SH-SY5Y (cell line): ENCODE data around the gene MARCKS.

Experiments used
- GATA2 ChIP-seq: IDR thresholded peaks from 2 replicates; pipeline ENCODE4 v1.6.1; 2011; ENCODE audit warnings: mild to moderate bottlenecking, low read depth, low read length
- GATA3 ChIP-seq: IDR thresholded peaks from 2 replicates; pipeline ENCODE4 v1.6.1; 2011; ENCODE audit warnings: low read depth, mild to moderate bottlenecking, low read length, moderate library complexity

MARCKS gene, protein sequence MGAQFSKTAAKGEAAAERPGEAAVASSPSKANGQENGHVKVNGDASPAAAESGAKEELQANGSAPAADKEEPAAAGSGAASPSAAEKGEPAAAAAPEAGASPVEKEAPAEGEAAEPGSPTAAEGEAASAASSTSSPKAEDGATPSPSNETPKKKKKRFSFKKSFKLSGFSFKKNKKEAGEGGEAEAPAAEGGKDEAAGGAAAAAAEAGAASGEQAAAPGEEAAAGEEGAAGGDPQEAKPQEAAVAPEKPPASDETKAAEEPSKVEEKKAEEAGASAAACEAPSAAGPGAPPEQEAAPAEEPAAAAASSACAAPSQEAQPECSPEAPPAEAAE

DNA sequence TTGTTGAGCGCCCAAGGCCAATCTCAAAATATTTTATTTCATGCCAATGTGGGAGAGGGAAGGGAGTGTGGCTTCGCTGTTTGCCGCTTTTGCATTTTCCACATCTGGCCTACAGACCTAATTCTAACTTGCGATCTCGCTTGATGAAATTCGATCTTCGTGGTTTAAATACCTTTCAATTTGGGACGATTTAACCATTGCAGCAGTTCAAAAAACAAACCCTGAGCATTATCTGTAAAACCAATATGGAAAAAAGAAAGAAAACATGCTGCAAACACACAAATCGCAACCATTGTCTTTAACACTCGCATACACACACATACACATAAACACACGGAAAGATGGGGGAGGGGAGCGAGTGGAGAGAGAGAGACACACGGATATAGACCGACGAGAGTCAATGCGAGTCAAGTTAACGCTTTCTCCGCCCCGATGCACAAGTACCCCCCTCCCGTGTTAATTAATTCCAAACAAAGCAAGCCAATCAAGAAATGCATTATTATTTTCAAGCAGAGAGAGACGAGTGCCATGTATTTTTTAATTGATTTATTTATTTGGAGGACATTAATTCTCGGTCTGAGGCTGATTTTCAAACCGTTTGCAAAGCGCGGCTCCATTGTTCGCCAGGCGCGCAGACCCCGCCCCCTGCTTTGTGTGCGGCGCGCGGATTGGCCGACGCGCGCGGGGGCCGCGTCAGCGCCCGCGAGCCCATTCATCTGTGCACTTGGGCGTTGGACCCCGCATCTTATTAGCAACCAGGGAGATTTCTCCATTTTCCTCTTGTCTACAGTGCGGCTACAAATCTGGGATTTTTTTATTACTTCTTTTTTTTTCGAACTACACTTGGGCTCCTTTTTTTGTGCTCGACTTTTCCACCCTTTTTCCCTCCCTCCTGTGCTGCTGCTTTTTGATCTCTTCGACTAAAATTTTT is at the start of gene MARCKS:
Gene MARCKS, plus strand, starts transcription at position 721 of the 931 bp plus-strand sequence. CDS start 401 bp downstream, outside the sequence.
- TF ChIP-seq GATA3 (no peak), GATA2 (no peak)

DNA sequence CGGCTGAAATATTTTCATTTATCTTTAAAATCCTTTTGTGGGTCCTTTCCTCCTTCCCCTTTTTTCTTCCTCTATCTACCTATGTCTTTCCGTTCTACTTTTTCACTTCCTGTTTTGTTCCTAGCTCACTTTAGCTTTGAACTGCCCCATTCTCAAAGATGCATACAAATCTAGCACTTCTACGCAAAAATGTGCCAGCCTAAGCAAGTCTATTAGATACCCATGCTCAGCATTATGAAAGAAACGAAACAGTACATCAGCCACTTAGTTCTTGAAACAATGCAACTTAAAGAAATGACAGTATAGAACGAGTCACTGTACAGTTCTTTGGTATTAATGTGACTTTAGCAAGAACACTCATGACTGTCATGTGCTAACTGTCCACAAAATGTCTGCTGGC is 47.3 kb upstream of the MARCKS start:
- TF ChIP-seq GATA2: no peak

DNA sequence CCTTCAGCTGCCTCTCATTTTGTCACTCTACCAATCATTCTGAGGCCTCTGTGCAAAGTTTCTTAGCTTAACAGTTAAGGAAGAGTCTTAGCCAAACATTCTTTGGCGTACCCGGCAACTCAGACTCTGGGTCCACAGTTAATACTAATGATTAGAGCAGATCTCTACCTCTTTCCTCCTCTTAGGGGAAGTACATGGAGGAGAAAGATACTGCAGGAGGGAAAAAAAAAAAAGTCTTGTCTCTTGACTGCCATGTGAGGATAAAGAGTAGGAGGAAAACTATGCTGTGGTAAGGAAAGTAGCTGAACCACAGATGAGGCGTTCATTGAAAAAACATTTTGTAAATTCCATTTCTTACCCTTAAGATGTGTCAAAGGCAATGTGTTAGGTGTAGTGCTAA is 44.0 kb upstream of the MARCKS start:
- TF ChIP-seq GATA3: no peak
- TF ChIP-seq GATA2: no peak

DNA sequence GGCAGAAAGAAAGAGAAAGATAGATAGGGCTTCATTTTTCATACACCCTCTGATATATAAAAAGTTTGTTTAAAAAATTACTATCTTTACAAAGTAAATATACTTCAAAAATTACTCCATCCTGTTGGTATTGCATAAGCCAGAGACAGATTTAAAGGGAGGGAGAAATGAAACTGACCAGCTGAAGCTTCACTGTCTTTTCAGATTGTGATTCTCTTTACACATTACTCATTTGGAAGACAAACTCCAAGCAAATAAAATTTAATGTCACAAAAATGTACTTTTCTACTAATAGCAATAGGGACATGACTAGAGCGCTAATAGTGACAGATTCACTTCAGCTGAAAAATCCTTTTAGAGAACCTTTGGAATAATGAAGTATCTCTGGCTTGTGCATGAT is 38.6 kb upstream of the MARCKS start:
- TF ChIP-seq GATA3 (no peak), GATA2 (no peak)

DNA sequence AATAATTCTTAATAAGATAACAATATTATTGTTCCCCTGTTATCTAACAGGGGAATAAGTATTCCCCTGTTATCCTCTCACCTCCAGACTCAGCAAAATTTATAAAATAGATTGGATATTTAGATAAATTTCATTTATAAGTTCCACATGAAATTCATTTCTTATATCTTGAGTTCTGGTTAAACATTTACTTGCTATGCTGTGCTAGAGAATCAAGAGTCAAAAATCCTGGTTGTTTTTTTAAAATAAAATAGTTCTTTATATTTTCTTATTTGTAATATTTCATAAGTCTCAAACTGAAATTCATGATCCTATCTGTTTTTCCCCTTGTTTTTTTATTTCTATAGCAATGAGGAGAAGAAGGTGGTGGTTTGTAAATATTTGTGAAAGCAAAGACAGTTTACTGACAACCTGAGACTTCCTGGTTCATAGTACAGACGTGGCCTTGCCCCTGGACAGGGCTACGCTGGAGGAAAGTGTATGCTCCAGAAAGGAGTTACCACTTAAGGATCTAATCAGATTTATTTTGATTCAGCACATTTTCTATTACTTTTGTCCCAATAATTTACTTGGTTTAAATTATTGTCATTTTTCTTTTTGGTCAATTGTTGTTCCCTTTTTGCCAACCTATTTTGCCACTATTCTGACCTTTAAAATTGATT is 37.8 kb upstream of the MARCKS start:
- TF ChIP-seq GATA2 (no peak), GATA3 (no peak)

DNA sequence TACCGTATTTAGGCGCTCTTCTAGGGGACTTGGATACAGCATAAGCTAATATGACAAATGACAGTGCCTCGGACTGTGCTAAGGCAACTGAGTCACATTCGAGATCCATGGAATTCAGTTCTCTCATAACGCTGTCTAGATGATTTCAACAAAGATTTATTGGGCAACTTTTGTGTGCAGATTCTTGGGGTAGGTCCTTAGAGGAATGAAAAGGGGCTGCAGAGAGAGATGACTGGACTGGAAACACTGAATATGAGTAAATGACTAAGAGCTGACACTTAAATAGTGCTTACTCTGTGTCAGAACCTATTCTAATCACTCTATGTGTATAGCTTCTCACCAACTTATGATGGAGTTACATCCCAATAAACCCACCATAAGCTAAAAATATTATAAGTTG is 36.4 kb upstream of the MARCKS start:
- TF ChIP-seq GATA3 (no peak), GATA2 (no peak)

DNA sequence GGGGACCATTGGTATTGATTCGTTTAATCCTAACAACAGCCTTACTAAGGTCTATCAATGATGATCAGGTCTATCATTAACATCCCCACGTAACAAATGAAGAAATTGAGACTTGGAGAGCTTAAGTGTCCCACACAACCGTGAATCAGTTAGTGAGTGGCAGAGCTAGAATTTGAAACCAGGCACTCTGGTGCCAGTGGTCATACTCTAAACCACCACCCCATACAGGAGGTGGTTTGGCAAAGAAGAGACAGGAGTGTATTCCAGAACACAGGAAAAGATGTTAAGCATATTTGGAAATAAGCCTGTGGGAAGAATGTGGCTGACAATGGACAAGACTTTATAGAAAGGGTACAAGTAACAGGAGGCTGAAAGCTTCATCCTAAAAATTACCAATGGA is 35.7 kb upstream of the MARCKS start:
- no peak for TF ChIP-seq GATA2
- TF ChIP-seq GATA3: no peak

DNA sequence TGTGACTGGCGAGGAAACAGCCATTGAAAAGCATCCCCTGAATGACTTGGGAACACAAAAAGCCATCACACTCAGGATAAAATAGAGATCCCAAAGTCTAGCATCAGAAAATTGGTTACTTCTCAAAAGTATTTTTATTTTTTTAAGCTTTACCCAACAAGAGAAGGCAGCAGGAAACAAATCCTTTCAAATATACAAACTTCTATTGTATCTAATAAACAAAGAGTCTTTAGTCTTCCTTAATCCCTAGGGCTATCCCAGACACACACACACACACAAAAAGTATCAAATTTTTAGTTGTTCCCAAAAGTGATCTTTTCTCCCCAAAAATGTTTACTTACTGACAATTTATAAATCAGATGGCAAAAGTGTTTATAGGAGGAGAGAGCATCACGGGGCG is 33.2 kb upstream of the MARCKS start:
- TF ChIP-seq GATA3 (no peak), GATA2 (no peak)

DNA sequence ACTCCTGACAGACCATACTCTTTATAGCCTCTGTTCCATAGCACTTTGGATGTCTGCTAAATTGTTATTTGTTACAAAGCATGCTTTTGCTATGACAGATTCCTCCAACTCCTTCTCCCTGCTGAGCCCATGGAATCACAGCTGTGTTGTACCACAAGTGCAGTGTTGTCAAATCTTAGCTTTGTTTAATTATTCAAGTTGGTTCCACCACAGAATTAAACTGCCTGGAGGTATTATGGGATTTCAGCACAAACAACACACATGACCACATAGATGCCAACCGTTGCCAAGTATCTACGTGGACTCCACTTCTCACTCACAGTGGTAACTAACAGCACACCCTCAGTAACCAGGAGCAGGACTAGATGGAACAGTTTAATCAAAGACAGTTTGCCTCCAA is 32.7 kb upstream of the MARCKS start:
- no peak for TF ChIP-seq GATA2
- no peak for TF ChIP-seq GATA3

DNA sequence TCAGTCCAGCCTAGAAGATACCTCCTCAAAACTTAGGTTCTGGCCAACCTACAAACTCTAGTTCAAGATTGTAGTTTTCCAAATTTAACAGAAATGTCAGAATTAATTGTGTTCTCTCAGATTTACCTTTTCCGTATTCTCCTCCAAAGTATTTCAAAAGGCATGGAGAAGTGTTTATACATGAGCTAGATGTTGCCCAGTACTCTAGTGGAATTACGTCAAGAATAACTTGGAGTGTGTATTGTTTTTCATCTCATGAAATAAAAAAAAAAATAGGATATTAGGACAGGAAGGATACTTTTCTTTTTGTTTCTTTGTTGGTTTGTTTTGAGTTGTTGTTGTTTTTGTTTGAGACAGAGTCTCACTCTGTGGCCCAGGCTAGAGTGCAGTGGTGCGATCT is 32.3 kb upstream of the MARCKS start:
- TF ChIP-seq GATA3 (no peak), GATA2 (no peak)

DNA sequence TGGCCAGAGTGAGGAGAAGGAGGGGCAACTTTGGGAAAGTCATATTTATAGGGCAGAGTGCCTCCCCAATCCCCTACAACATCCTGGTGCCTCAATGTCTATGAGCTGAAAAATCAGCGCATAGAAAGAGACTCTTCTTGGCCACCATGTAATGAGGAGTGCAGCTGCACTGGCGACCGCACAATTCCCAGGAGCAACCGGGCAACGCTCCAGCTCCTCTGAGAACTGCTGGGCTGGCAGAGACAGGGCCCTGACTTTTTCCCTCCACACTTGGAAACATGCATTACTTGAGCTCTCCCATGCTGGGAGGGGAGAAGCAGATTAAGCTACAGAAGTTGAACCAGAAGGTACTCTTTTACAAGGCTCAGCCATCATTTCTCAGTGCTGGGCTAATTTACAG is 31.4 kb upstream of the MARCKS start:
- no peak for TF ChIP-seq GATA2
- no peak for TF ChIP-seq GATA3

DNA sequence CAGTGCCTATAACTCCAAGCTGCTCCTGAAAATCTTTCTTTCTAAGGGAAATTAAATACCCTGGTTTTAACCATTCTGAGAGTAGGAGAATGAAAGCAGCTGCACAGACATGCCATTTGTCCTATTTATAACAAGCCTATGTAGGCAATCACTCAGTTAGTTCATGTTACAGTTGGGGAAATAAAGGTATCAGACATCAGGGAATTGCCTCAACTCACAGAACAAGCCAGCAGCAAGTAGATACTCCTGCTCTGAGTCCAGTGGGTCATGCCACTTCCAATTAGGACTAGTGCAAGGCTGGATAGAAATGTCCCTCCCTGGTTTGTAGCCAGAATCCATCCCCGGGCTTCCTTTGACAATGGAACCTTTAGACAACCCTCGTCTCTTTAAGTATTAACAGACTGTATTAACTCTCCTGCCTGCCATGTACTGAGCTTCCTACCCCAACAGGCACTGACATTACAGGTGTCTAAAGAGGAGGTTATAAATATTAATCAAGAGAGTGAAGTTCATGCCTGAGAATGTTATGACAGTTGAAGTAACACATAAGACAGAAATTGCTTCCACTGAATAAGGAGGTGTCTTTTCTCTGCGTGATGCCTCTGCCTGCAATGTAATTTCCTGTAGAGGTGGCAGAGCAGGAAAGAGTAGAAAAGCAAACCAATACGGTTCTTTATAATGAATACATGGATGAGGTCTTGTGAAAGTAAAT is 28.0 kb upstream of the MARCKS start:
- TF ChIP-seq GATA2: no peak
- no peak for TF ChIP-seq GATA3

DNA sequence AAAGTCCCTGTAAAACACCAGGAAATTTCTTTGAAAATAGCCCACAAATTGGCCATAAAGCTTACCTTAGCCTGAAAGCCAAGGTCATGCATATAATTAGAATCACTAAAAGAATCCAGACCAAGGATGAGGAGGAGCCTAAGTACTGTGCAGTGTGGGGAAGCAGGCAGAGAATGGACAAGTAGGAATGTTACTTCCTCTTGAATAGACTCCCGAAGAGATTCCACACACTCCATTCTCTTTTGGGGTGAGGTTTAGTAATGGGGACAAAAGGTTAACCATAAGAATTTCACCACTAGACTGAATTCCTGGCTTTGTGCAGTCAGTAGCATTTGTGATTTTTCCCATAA is 27.5 kb upstream of the MARCKS start:
- TF ChIP-seq GATA3 (no peak), GATA2 (no peak)

DNA sequence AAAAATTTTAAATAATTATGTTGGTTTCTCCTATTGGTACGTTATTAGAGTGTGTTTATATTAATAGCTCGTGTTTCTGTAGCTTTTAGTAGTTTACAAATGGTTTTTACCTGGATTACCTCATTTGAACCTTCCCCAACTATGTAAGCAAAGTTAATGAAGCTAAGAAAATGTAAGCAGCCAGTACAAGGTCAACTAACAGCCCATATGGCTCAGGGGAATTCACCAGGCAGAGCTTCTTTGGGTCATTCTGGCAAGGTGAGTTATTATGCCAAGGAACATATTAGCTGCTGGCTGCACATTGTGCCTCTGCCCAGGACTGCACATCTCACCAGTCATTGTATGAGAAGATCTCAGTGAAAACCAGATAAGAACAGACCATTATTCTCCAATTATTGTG is 27.0 kb upstream of the MARCKS start:
- TF ChIP-seq GATA3 (no peak), GATA2 (no peak)

DNA sequence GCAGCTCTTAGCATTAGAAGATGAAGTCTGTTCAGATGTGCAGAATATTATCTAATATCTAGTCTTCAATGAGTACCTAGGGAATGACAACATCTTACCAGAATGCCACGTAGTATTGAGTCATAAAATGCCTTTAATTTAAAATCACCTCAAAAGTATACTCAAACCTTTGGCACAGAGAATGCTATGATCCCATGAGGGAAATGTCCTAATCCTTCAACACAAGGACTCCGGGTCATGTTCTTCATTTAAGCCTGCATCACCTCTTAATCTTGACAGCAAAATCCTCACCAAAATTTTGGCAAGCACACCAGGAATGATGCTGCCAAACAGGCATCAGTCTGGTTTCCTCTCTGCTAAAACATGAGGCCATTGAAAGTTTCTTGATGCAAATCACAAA is 23.6 kb upstream of the MARCKS start:
- no peak for TF ChIP-seq GATA3
- TF ChIP-seq GATA2: no peak
